WTC11 (cell line): Measurements from ENCODE around the gene SIX4. TPM values are rescaled to one million over a fixed set of nuclear protein-coding genes. Genes with fewer than 3 reads are reported as not detected.

Source experiments
- ATAC-seq: fragments of 200-7000 bp; cut with Tn5 transposase; 2 replicates; pipeline ENCODE4 v1.10.0; 2021; ENCODE audit warnings: mild to moderate bottlenecking, moderate library complexity
- CTCF ChIA-PET: fragments of 300-600 bp; sonication (Branson Sonifier 250); formaldehyde crosslinking; loops from one replicate; lab custom pipeline; 2021; ENCODE audit warnings: antibody characterized with exemption; lab: Charles Lee
- POLR2A ChIA-PET: fragments of 350-600 bp; sonication (Branson Sonifier 250); formaldehyde crosslinking; loops from one replicate; lab custom pipeline; 2021; ENCODE audit warnings: antibody characterized with exemption; lab: Charles Lee
- DNase-seq: peaks from one replicate; pipeline ENCODE4 v3.0.0; 2021; ENCODE audit warnings: low spot score
- H3K27ac Mint-ChIP-seq: 2 replicates; pipeline ENCODE4 v1.8.0; 2021; ENCODE audit warnings: mixed read lengths
- H3K27me3 Mint-ChIP-seq: 2 replicates; pipeline ENCODE4 v1.8.0; 2021; ENCODE audit warnings: low read depth, mild to moderate bottlenecking, moderate library complexity, mixed read lengths
- H3K36me3 Mint-ChIP-seq: 2 replicates; pipeline ENCODE4 v1.8.0; 2021; ENCODE audit warnings: mixed read lengths
- H3K4me1 Mint-ChIP-seq: 2 replicates; pipeline ENCODE4 v1.8.0; 2022; ENCODE audit warnings: mixed read lengths
- H3K4me3 Mint-ChIP-seq: 2 replicates; pipeline ENCODE4 v1.8.0; 2021; ENCODE audit warnings: mild to moderate bottlenecking, moderate library complexity, mixed read lengths
- H3K9me3 Mint-ChIP-seq: 2 replicates; pipeline ENCODE4 v1.8.0; 2021; ENCODE audit warnings: mixed read lengths
- ATF1 ChIP-seq: sonication (generic); formaldehyde crosslinking; IDR thresholded peaks from 2 replicates; pipeline ENCODE4 v1.8.1; 2023; ENCODE audit warnings: mild to moderate bottlenecking, moderate library complexity, missing genetic modification reagents
- CREB1 ChIP-seq: sonication (generic); formaldehyde crosslinking; IDR thresholded peaks from 2 replicates; pipeline ENCODE4 v1.8.0; 2023; ENCODE audit warnings: mild to moderate bottlenecking, missing genetic modification reagents
- ELF4 ChIP-seq: sonication (generic); formaldehyde crosslinking; IDR thresholded peaks from 2 replicates; pipeline ENCODE4 v1.8.1; 2022; ENCODE audit warnings: low read depth, mild to moderate bottlenecking, moderate library complexity, missing genetic modification reagents
- ETV6 ChIP-seq: sonication (generic); formaldehyde crosslinking; IDR thresholded peaks from 2 replicates; pipeline ENCODE4 v1.8.1; 2022; ENCODE audit warnings: mild to moderate bottlenecking, missing genetic modification reagents
- MYBL2 ChIP-seq: sonication (generic); formaldehyde crosslinking; IDR thresholded peaks from 2 replicates; pipeline ENCODE4 v1.8.1; 2023; ENCODE audit warnings: mild to moderate bottlenecking, moderate library complexity, missing genetic modification reagents
- NFE2L1 ChIP-seq: sonication (generic); formaldehyde crosslinking; IDR thresholded peaks from 2 replicates; pipeline ENCODE4 v1.8.1; 2023; ENCODE audit warnings: missing genetic modification reagents
- TEAD1 ChIP-seq: sonication (generic); formaldehyde crosslinking; IDR thresholded peaks from 2 replicates; pipeline ENCODE4 v1.8.0; 2022; ENCODE audit warnings: mild to moderate bottlenecking, missing genetic modification reagents
- ZBTB21 ChIP-seq: sonication (generic); formaldehyde crosslinking; IDR thresholded peaks from 2 replicates; pipeline ENCODE4 v1.8.1; 2023; ENCODE audit warnings: mild to moderate bottlenecking, missing genetic modification reagents, borderline replicate concordance
- ZNF121 ChIP-seq: sonication (generic); formaldehyde crosslinking; IDR thresholded peaks from 2 replicates; pipeline ENCODE4 v1.8.0; 2023; ENCODE audit warnings: missing genetic modification reagents
- ZNF423 ChIP-seq: fragments of 250-450 bp; sonication (Bioruptor Pico); IDR thresholded peaks from 2 replicates; pipeline ENCODE4 v2.1.2; 2022; ENCODE audit warnings: mild to moderate bottlenecking, moderate library complexity
- total RNA-seq: library from RNA; stranded (reverse); gene quantifications from 3 replicates; pipeline ENCODE4 v1.2.3, GENCODE V29; 2021
- TF ChIP-seq, protein P1 (sequence below): sonication (generic); formaldehyde crosslinking; IDR thresholded peaks from 2 replicates; pipeline ENCODE4 v1.8.0; 2022; ENCODE audit warnings: mild to moderate bottlenecking, missing genetic modification reagents
- TF ChIP-seq, protein P2 (sequence below): fragments of 250-450 bp; sonication (Bioruptor Pico); conservative IDR thresholded peaks from 2 replicates; pipeline ENCODE4 v1.9.0; 2021; ENCODE audit warnings: mild to moderate bottlenecking
- TF ChIP-seq, protein P3 (sequence below): sonication (generic); formaldehyde crosslinking; conservative IDR thresholded peaks from 2 replicates; pipeline ENCODE4 v1.8.1; 2022; ENCODE audit warnings: mild to moderate bottlenecking, missing genetic modification reagents
- TF ChIP-seq, protein P4 (sequence below): fragments of 250-450 bp; sonication (Bioruptor Pico); IDR thresholded peaks from 2 replicates; pipeline ENCODE4 v1.9.0; 2021; ENCODE audit warnings: mild to moderate bottlenecking
- TF ChIP-seq, protein P5 (sequence below): sonication (generic); formaldehyde crosslinking; IDR thresholded peaks from 2 replicates; pipeline ENCODE4 v1.8.1; 2023; ENCODE audit warnings: mild to moderate bottlenecking, missing genetic modification reagents, borderline replicate concordance
- TF ChIP-seq, protein P6 (sequence below): sonication (generic); formaldehyde crosslinking; IDR thresholded peaks from 2 replicates; pipeline ENCODE4 v1.8.1; 2022; ENCODE audit warnings: mild to moderate bottlenecking, missing genetic modification reagents, moderate library complexity, borderline replicate concordance
- TF ChIP-seq, protein P7 (sequence below): sonication (generic); formaldehyde crosslinking; conservative IDR thresholded peaks from 2 replicates; pipeline ENCODE4 v1.8.1; 2023; ENCODE audit warnings: mild to moderate bottlenecking, low read depth, missing genetic modification reagents, moderate library complexity

The SIX4 gene
- total RNA-seq, 1 experiment from 2014 or later = 41.8 TPM

DNA sequence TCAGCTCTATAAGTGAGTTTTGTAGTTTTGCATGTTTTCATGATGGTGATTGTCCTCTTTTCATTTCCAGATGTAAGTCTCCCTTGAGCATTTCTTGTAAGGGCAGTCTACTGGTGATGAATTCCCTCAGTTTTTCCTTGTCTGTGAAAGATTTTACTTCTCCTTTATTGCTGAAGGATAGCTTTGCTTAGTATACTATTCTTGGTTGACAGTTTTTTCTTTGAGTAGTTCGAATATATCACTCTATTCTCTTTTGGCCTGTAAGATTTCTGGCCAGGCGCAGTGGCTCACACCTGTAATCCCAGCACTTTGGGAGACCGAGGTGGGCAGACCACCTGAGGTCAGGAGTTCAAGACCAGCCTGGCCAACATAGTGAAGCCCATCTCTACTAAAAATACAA is 23.6 kb downstream of the SIX4 start:
- DNase-seq (no peak), ATAC-seq (no peak)
- Mint-ChIP-seq H3K36me3 (peaks cover 20% of the 10 kb centered on the region), H3K4me1 (no peaks in the 10 kb centered on the region), H3K27me3 (no peaks in the 10 kb centered on the region; the same call in 1 of the 2 replicates), H3K27ac (no peak overlapping the region), H3K4me3 (no peak overlapping the region), H3K9me3 (peaks cover 44% of the 10 kb centered on the region)
- ChIA-PET POLR2A (interaction anchor here (0.6 kb wide), 1 partner anchor 1777 kb away, joined by 4 read pairs; no protein-coding TSS in a partner anchor), CTCF (no interaction called here)
- TF ChIP-seq, protein P1, sequence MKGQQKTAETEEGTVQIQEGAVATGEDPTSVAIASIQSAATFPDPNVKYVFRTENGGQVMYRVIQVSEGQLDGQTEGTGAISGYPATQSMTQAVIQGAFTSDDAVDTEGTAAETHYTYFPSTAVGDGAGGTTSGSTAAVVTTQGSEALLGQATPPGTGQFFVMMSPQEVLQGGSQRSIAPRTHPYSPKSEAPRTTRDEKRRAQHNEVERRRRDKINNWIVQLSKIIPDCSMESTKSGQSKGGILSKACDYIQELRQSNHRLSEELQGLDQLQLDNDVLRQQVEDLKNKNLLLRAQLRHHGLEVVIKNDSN (CRISPR knock-in tag) = no peak
- TF ChIP-seq ETV6 (CRISPR knock-in tag) (no peak), ELF4 (CRISPR knock-in tag) (no peak)

DNA sequence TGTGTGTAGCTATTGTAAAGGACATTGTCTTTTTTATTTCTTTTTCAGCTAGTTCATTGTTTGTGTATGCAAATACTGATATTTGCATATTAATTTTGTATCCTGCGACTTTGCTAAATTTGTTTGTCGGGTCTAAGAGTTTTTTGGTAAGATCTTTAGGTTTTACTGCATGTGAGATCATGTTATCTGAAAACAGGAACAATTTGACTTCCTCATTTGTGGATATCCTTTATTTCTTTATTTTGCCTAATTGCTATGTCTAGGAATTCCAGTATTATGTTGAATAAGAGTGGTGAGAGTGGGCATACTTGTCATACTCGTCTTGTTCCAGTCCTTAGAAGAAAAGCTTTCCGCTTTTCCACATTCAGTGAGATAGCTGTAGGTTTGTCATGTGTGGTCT is 28.8 kb downstream of the SIX4 start:
- H3K4me3 Mint-ChIP-seq = no peak overlapping the region
- H3K9me3 Mint-ChIP-seq = peaks cover 28% of the 10 kb centered on the region
- no peak overlapping the region for H3K27ac Mint-ChIP-seq
- DNase-seq (no peak), ATAC-seq (no peak)
- ChIA-PET POLR2A (no interaction called here), CTCF (no interaction called here)
- peaks cover 7% of the 10 kb centered on the region for H3K36me3 Mint-ChIP-seq
- no peaks in the 10 kb centered on the region for H3K27me3 Mint-ChIP-seq
- H3K4me1 Mint-ChIP-seq = peaks cover 6% of the 10 kb centered on the region
- TF ChIP-seq ATF1 (CRISPR knock-in tag) (no peak), CREB1 (no peak), ZNF121 (CRISPR knock-in tag) (no peak), ZNF423 (CRISPR knock-in tag) (no peak), ETV6 (CRISPR knock-in tag) (no peak), MYBL2 (CRISPR knock-in tag) (no peak), ZBTB21 (CRISPR knock-in tag) (no peak), TEAD1 (no peak), NFE2L1 (CRISPR knock-in tag) (no peak)
- TF ChIP-seq, protein P2, sequence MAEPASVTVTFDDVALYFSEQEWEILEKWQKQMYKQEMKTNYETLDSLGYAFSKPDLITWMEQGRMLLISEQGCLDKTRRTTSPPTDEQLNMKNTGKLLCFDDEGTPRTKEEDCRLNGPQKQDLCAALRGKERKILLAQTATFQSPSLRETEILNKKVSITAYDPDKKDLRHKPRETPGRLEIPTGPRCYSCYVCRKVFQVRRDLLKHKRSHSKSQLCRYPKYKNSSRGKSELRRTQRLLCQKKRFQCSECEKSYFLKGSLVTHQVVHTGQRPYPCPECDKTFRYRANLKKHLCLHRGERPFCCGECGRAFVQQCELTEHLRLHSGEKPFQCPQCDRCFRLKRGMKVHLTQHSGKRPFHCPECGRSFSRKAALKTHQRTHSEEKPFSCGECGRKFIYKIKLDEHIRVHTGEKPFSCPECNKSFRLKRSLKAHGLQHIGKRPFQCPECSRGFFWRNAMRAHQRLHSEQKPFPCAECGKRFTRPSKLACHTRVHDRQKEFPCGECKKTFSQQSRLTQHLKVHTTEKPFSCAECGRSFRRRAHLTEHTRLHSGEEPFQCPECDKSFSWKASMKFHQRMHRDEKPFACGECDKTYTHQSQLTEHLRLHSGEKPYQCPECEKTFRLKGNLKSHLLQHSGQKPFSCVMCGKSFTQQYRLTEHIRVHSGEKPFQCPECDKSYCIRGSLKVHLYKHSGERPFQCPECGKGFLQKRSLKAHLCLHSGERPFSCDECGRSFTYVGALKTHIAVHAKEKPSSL = no peak
- TF ChIP-seq, protein P3, sequence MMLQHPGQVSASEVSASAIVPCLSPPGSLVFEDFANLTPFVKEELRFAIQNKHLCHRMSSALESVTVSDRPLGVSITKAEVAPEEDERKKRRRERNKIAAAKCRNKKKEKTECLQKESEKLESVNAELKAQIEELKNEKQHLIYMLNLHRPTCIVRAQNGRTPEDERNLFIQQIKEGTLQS (CRISPR knock-in tag) = no peak
- TF ChIP-seq, protein P4, sequence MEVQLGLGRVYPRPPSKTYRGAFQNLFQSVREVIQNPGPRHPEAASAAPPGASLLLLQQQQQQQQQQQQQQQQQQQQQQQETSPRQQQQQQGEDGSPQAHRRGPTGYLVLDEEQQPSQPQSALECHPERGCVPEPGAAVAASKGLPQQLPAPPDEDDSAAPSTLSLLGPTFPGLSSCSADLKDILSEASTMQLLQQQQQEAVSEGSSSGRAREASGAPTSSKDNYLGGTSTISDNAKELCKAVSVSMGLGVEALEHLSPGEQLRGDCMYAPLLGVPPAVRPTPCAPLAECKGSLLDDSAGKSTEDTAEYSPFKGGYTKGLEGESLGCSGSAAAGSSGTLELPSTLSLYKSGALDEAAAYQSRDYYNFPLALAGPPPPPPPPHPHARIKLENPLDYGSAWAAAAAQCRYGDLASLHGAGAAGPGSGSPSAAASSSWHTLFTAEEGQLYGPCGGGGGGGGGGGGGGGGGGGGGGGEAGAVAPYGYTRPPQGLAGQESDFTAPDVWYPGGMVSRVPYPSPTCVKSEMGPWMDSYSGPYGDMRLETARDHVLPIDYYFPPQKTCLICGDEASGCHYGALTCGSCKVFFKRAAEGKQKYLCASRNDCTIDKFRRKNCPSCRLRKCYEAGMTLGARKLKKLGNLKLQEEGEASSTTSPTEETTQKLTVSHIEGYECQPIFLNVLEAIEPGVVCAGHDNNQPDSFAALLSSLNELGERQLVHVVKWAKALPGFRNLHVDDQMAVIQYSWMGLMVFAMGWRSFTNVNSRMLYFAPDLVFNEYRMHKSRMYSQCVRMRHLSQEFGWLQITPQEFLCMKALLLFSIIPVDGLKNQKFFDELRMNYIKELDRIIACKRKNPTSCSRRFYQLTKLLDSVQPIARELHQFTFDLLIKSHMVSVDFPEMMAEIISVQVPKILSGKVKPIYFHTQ (CRISPR knock-in tag) = no peak
- TF ChIP-seq, protein P5, sequence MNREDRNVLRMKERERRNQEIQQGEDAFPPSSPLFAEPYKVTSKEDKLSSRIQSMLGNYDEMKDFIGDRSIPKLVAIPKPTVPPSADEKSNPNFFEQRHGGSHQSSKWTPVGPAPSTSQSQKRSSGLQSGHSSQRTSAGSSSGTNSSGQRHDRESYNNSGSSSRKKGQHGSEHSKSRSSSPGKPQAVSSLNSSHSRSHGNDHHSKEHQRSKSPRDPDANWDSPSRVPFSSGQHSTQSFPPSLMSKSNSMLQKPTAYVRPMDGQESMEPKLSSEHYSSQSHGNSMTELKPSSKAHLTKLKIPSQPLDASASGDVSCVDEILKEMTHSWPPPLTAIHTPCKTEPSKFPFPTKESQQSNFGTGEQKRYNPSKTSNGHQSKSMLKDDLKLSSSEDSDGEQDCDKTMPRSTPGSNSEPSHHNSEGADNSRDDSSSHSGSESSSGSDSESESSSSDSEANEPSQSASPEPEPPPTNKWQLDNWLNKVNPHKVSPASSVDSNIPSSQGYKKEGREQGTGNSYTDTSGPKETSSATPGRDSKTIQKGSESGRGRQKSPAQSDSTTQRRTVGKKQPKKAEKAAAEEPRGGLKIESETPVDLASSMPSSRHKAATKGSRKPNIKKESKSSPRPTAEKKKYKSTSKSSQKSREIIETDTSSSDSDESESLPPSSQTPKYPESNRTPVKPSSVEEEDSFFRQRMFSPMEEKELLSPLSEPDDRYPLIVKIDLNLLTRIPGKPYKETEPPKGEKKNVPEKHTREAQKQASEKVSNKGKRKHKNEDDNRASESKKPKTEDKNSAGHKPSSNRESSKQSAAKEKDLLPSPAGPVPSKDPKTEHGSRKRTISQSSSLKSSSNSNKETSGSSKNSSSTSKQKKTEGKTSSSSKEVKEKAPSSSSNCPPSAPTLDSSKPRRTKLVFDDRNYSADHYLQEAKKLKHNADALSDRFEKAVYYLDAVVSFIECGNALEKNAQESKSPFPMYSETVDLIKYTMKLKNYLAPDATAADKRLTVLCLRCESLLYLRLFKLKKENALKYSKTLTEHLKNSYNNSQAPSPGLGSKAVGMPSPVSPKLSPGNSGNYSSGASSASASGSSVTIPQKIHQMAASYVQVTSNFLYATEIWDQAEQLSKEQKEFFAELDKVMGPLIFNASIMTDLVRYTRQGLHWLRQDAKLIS (CRISPR knock-in tag) = no peak
- TF ChIP-seq, protein P6, sequence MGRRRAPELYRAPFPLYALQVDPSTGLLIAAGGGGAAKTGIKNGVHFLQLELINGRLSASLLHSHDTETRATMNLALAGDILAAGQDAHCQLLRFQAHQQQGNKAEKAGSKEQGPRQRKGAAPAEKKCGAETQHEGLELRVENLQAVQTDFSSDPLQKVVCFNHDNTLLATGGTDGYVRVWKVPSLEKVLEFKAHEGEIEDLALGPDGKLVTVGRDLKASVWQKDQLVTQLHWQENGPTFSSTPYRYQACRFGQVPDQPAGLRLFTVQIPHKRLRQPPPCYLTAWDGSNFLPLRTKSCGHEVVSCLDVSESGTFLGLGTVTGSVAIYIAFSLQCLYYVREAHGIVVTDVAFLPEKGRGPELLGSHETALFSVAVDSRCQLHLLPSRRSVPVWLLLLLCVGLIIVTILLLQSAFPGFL = no peak
- TF ChIP-seq, protein P7, sequence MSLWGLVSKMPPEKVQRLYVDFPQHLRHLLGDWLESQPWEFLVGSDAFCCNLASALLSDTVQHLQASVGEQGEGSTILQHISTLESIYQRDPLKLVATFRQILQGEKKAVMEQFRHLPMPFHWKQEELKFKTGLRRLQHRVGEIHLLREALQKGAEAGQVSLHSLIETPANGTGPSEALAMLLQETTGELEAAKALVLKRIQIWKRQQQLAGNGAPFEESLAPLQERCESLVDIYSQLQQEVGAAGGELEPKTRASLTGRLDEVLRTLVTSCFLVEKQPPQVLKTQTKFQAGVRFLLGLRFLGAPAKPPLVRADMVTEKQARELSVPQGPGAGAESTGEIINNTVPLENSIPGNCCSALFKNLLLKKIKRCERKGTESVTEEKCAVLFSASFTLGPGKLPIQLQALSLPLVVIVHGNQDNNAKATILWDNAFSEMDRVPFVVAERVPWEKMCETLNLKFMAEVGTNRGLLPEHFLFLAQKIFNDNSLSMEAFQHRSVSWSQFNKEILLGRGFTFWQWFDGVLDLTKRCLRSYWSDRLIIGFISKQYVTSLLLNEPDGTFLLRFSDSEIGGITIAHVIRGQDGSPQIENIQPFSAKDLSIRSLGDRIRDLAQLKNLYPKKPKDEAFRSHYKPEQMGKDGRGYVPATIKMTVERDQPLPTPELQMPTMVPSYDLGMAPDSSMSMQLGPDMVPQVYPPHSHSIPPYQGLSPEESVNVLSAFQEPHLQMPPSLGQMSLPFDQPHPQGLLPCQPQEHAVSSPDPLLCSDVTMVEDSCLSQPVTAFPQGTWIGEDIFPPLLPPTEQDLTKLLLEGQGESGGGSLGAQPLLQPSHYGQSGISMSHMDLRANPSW (CRISPR knock-in tag) = no peak
